Transverse colon (tissue), 4 donors: ENCODE measurements around the gene HFM1. TPM values are rescaled to one million over a fixed set of nuclear protein-coding genes. Genes with fewer than 3 reads are reported as not detected.

Source experiments
- DNase-seq: peaks from one replicate; pipeline ENCODE4 v3.0.0-alpha.2; 2019
- H3K27ac ChIP-seq, 4 donors: fragments of 200-600 bp; sonication (generic); 2 replicates each; pipeline ENCODE4 v1.5.1; 2016 to 2018; ENCODE audit warnings: inconsistent platforms in 4 of 4
- H3K27me3 ChIP-seq: fragments of 200-600 bp; sonication (generic); 2 replicates; pipeline ENCODE4 v1.5.1; 2017; ENCODE audit warnings: inconsistent platforms
- H3K36me3 ChIP-seq, 4 donors: fragments of 200-600 bp; sonication (generic); 2 replicates each; pipeline ENCODE4 v1.5.1; 2017 to 2019; ENCODE audit warnings: inconsistent platforms in 4 of 4
- H3K4me1 ChIP-seq, 4 donors: fragments of 200-600 bp; sonication (generic); 2 replicates each; pipeline ENCODE4 v1.5.1; 2017 to 2020; ENCODE audit warnings: inconsistent platforms in 4 of 4
- H3K4me3 ChIP-seq, 4 donors: fragments of 200-600 bp; sonication (generic); 1 replicate in 1 of 4; 2 replicates in 3 of 4; pipeline versions ENCODE4 v1.5.1 to v1.6.1; 2017 to 2019; ENCODE audit warnings: inconsistent platforms in 4 of 4
- H3K9me3 ChIP-seq, 2 donors: fragments of 200-600 bp; sonication (generic); 2 replicates each; pipeline ENCODE4 v1.5.1; 2017 to 2019; ENCODE audit warnings: inconsistent platforms in 2 of 2
- EP300 ChIP-seq: sonication (generic); formaldehyde crosslinking; IDR thresholded peaks from one replicate; pipeline ENCODE4 v1.6.1; 2017; ENCODE audit warnings: antibody characterized with exemption, low read depth
- POLR2A ChIP-seq: fragments of 450-650 bp; IDR thresholded peaks from one replicate; pipeline ENCODE4 v1.6.1; 2016; ENCODE audit warnings: antibody characterized with exemption, mild to moderate bottlenecking, moderate library complexity
- POLR2AphosphoS5 ChIP-seq, 3 donors: sonication (generic); formaldehyde crosslinking; IDR thresholded peaks; one replicate each; pipeline ENCODE4 v1.6.1; 2016; ENCODE audit warnings: antibody characterized with exemption in 3 of 3
- WGBS, 2 donors: methylation state at CpG; one replicate each; pipeline ENCODE4 v1.1.5; 2018; ENCODE audit warnings: low coverage in 1 of 2; 5-methylcytosine and 5-hydroxymethylcytosine counted together
- in situ Hi-C, 4 donors: fragments of 200-750 bp; cut with MboI; loops; one replicate each; pipeline versions ENCODE4 v1.15.0 to v1.15.1; 2017; ENCODE audit warnings: low sequenced_read_pairs in 3 of 4, low pct_ligation_motif_present in 1 of 4, low pct_unique_long_range_greater_than_20kb in 1 of 4
- intact Hi-C: fragments of 100-400 bp; cut with DNase I; formaldehyde crosslinking; loops from one replicate; pipeline ENCODE4 v1.15.1; 2023; ENCODE audit warnings: low total_unique reads
- total RNA-seq, 4 donors: library from RNA; depleted of rRNA; stranded (reverse); fragments of >200 nt; gene quantifications; one replicate each; pipeline ENCODE4 v1.1.0, GENCODE V29; 2016
- TF ChIP-seq, protein P1 (sequence below), 5 experiments: fragments of 200-600 bp in 3 of 5; fragments of 450-650 bp in 2 of 5; sonication (generic) in 3 of 5; IDR thresholded peaks; 1 replicate in 2 of 5; 2 replicates in 3 of 5; pipeline ENCODE4 v1.5.1; 2016 to 2017; ENCODE audit warnings: antibody characterized with exemption in 5 of 5, inconsistent platforms in 3 of 5, mild to moderate bottlenecking in 2 of 5, moderate library complexity in 1 of 5

Gene HFM1
- total RNA-seq, 4 donors from 2014 or later = 0.14 to 30.7 (median 0.95) TPM; not detected in 1

DNA sequence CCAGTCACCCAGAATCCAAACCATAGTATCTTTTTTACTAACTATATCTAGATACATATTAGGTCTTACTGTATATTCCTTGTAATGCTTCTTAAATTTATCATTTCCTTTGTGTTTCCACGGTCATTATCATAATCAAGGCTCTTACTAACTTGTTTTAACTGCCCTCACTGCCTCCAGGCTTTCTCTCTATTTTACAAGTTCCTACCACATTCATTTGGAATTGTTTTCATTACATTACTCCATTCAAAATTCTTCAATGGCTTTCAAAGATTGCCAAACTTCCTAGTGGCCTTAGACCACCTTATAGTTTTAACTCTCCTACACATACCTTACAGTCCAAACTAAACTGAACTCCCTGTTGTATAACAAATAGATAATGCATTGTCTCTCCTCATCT, 6.3 kb downstream of the HFM1 start:
- no peak overlapping the region for H3K27ac ChIP-seq
- 53 to 71% methylated on average over 1 of the region's 1 CpG for WGBS, 2 donors
- TF ChIP-seq POLR2A (no peak), POLR2AphosphoS5 (IDR thresholded peaks at IDR 0.05) (no peak), EP300 (no peak)
- TF ChIP-seq, protein P1, sequence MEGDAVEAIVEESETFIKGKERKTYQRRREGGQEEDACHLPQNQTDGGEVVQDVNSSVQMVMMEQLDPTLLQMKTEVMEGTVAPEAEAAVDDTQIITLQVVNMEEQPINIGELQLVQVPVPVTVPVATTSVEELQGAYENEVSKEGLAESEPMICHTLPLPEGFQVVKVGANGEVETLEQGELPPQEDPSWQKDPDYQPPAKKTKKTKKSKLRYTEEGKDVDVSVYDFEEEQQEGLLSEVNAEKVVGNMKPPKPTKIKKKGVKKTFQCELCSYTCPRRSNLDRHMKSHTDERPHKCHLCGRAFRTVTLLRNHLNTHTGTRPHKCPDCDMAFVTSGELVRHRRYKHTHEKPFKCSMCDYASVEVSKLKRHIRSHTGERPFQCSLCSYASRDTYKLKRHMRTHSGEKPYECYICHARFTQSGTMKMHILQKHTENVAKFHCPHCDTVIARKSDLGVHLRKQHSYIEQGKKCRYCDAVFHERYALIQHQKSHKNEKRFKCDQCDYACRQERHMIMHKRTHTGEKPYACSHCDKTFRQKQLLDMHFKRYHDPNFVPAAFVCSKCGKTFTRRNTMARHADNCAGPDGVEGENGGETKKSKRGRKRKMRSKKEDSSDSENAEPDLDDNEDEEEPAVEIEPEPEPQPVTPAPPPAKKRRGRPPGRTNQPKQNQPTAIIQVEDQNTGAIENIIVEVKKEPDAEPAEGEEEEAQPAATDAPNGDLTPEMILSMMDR (IDR thresholded peaks at IDR 0.05) = no peak
- in situ Hi-C loops (no loop called here), intact Hi-C loops (no loop called here)
- peaks cover 13% of the 10 kb centered on the region for H3K27me3 ChIP-seq
- H3K4me1 ChIP-seq = no peaks in the 10 kb centered on the region
- no peak overlapping the region for H3K4me3 ChIP-seq
- no peaks in the 10 kb centered on the region for H3K36me3 ChIP-seq
- DNase-seq = no peak
- no peaks in the 10 kb centered on the region for H3K9me3 ChIP-seq

DNA sequence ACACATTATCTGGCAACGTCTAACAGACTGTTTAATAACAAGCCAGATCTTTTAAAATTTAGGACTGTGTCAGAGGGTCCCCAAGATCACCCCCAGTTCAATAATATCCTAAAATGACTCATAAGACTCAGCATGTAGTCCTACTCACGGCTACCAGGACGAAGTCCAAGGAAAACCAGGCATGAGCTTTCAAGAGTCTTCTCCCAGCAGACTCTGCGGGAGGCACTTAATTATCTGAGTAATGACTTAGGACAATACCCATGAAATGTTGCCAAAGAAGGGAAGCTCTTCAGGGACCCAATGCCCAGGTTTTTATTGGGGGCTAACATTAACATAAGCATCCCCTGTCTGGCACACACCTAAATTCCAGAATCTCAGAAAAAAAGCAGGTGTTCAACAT, 7.0 kb downstream of the HFM1 start:
- no peaks in the 10 kb centered on the region for H3K36me3 ChIP-seq
- H3K4me1 ChIP-seq = no peaks in the 10 kb centered on the region
- H3K27ac ChIP-seq = peak overlapping the region in 1 of 4 donors; percentile 22
- intact Hi-C loops = no loop called here
- in situ Hi-C loops = no loop called here
- DNase-seq = no peak
- no peak overlapping the region for H3K4me3 ChIP-seq
- H3K27me3 ChIP-seq = peaks cover 6% of the 10 kb centered on the region
- no peaks in the 10 kb centered on the region for H3K9me3 ChIP-seq
- 57 to 83% methylated on average over 1 to 4 of the region's 4 CpGs for WGBS, 2 donors
- TF ChIP-seq EP300 = no peak
- TF ChIP-seq, protein P1 (IDR thresholded peaks at IDR 0.05) = no peak
- no peak for TF ChIP-seq POLR2AphosphoS5 (IDR thresholded peaks at IDR 0.05)

DNA sequence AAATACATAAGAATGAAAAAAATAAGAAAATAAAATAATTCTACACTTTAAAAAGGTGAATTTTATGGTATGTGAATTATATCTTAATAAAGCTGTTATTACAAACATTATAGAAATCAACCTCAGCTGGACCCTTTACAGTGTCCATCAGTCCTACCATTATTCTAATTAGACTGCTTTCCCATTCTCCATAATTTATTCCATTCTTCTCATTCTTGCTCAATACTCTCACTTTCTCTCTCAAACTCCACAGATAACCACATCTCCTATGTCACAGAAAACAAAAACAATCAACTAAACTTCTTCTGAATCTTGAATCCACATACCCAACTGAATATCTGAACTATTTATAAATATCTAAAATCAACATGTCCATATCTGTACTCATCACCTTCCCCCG, 11.6 kb downstream of the HFM1 start:
- no peak overlapping the region for H3K27ac ChIP-seq
- H3K27me3 ChIP-seq = no peaks in the 10 kb centered on the region
- intact Hi-C loops (no loop called here), in situ Hi-C loops (no loop called here)
- H3K4me3 ChIP-seq = no peak overlapping the region
- H3K4me1 ChIP-seq = no peaks in the 10 kb centered on the region
- H3K9me3 ChIP-seq = no peaks in the 10 kb centered on the region
- WGBS, 2 donors = 78 to 80% methylated on average over 1 of the region's 1 CpG
- DNase-seq = no peak
- TF ChIP-seq POLR2A (no peak), POLR2AphosphoS5 (IDR thresholded peaks at IDR 0.05) (no peak), EP300 (no peak)
- TF ChIP-seq, protein P1 (IDR thresholded peaks at IDR 0.05) = no peak
- H3K36me3 ChIP-seq = no peaks in the 10 kb centered on the region

DNA sequence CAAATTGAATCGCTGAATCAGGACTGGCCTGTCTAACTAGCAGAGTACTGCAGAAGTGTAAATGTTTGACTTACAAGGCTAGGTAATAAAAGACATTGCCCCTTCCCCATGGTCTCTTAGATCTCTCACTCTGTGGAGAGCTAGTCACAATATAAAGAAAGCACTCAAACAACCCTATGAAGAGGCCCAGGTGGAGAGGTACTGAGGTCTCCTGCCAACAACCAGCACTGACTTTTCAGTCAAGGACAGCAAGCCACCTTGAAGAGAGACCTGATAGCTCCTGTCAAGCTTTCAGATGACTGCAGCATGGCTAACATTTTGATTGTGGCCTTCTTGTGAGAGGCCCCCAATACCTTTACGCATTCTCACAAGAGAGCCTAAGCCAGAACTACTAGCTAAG, 18.5 kb downstream of the HFM1 start:
- in situ Hi-C loops (no loop called here), intact Hi-C loops (no loop called here)
- WGBS, 2 donors = 67 to 73% methylated on average over 2 of the region's 2 CpGs
- DNase-seq = no peak
- Histone ChIP-seq H3K4me3 (no peak overlapping the region), H3K9me3 (no peaks in the 10 kb centered on the region), H3K4me1 (no peaks in the 10 kb centered on the region), H3K27me3 (no peaks in the 10 kb centered on the region), H3K27ac (no peak overlapping the region), H3K36me3 (no peaks in the 10 kb centered on the region)
- no peak for TF ChIP-seq EP300
- TF ChIP-seq, protein P1 (IDR thresholded peaks at IDR 0.05) = no peak
- TF ChIP-seq POLR2AphosphoS5 (IDR thresholded peaks at IDR 0.05) = no peak
- no peak for TF ChIP-seq POLR2A
